GM12874 (cell line): Measurements from ENCODE around the gene RABL6.

Experiments used
- CTCF ChIP-seq: IDR thresholded peaks from 2 replicates; pipeline ENCODE4 v1.5.1; 2011; ENCODE audit warnings: low read depth, mild to moderate bottlenecking, control low read depth, low read length, moderate library complexity; ENCODE audit not compliant: insufficient read depth

Gene RABL6

GRCh38 chr9:136856079-136856476 lies 48.3 kb downstream of the RABL6 start:
- no peak for TF ChIP-seq CTCF

GRCh38 chr9:136856541-136857141 lies 48.9 kb downstream of the RABL6 start:
- TF ChIP-seq CTCF, result 0 out of 2 replicates have a peak, but pooled peaks have one; percentile 4

GRCh38 chr9:136857166-136857565 lies 49.4 kb downstream of the RABL6 start:
- TF ChIP-seq CTCF, result no peak

- no peak for TF ChIP-seq CTCF
Observed at GRCh38 chr9:136857581-136858412, 50.0 kb downstream of the RABL6 start.

GRCh38 chr9:136858452-136858843 lies 50.7 kb downstream of the RABL6 start:
- no peak for TF ChIP-seq CTCF

- TF ChIP-seq CTCF, result no peak
Observed at GRCh38 chr9:136858844-136859757, 51.4 kb downstream of the RABL6 start.

GRCh38 chr9:136860529-136860928 lies 52.8 kb downstream of the RABL6 start:
- TF ChIP-seq CTCF, result no peak
